Adrenal gland (tissue), 12 donors: Measurements from ENCODE around the gene ADAMTS16. TPM values are rescaled to one million over a fixed set of nuclear protein-coding genes. Genes with fewer than 3 reads are reported as not detected.

ENCODE experiments used
- DNase-seq, 7 donors: peaks; one replicate each; pipeline ENCODE4 v3.0.0-alpha.2; 2019 to 2020
- H3K27ac ChIP-seq, 5 donors: fragments of 200-600 bp; sonication (generic) in 4 of 5; 1 replicate in 3 of 5; 2 replicates in 2 of 5; pipeline versions ENCODE4 v1.5.1 to v1.8.0; 2016 to 2020; ENCODE audit warnings: mild to moderate bottlenecking in 1 of 5
- H3K27me3 ChIP-seq: fragments of 200-600 bp; 2 replicates; pipeline ENCODE4 v1.8.0; 2021
- H3K36me3 ChIP-seq, 2 donors: fragments of 200-600 bp; replicated peaks in 1 of 2; 1 replicate in 1 of 2; 2 replicates in 1 of 2; pipeline versions ENCODE4 v1.5.1 to v1.8.0; 2018 to 2022
- H3K4me1 ChIP-seq, 2 donors: fragments of 200-600 bp; replicated peaks in 1 of 2; 1 replicate in 1 of 2; 2 replicates in 1 of 2; pipeline versions ENCODE4 v1.5.1 to v1.8.0; 2018 to 2021
- H3K4me3 ChIP-seq, 4 donors: fragments of 200-600 bp; sonication (generic) in 3 of 4; one replicate each; pipeline ENCODE4 v1.5.1; 2016 to 2018
- H3K9me3 ChIP-seq, 3 donors: fragments of 200-600 bp; sonication (generic) in 1 of 3; replicated peaks in 1 of 3; 1 replicate in 2 of 3; 2 replicates in 1 of 3; pipeline versions ENCODE4 v1.5.1 to v1.8.0; 2016 to 2021
- POLR2A ChIP-seq, 2 donors: fragments of 450-650 bp; IDR thresholded peaks; one replicate each; pipeline ENCODE4 v1.6.1; 2017; ENCODE audit warnings: antibody characterized with exemption in 2 of 2, mild to moderate bottlenecking in 2 of 2, moderate library complexity in 1 of 2
- WGBS, 4 donors: extraction: QIAGEN DNeasy Blood & Tissue Kit in 2 of 4; methylation state at CpG; one replicate each; pipeline versions ENCODE4 v1.1.5 to v1.1.7; 2013 to 2017; 5-methylcytosine and 5-hydroxymethylcytosine counted together
- intact Hi-C, 2 donors: fragments of 100-400 bp; cut with DNase I; formaldehyde crosslinking; loops; one replicate each; pipeline versions ENCODE4 v1.14.1 to v1.15.0; 2022 to 2023
- polyA plus RNA-seq, 3 donors: library from polyadenylated mRNA; stranded (reverse); fragments of 200-250 nt in 2 of 3; fragments of 350-450 nt in 1 of 3; fragmentation: Illumina TruSeq in 1 of 3; extraction: RNeasy Lipid Tissue Mini Kit (QIAGEN cat#74804) in 1 of 3; gene quantifications; one replicate each; pipeline ENCODE4 v1.2.3, GENCODE V29; 2013 to 2014
- total RNA-seq, 9 donors: library from RNA; depleted of rRNA in 4 of 9; stranded (reverse); fragments of >200 nt in 4 of 9; fragments of 120-200 nt in 1 of 9; fragmentation: NEBNext Ultra II Directional in 1 of 9; extraction: Animal tissue kit (Norgen Biotek cat#: 25700) in 1 of 9; gene quantifications; one replicate each; pipeline versions ENCODE4 v1.1.0 to v1.2.4, GENCODE V29; 2013 to 2023
- TF ChIP-seq, protein P1 (sequence below), 6 experiments: fragments of 450-650 bp in 4 of 6; fragments of 200-600 bp in 2 of 6; sonication (generic) in 1 of 6; IDR thresholded peaks; 1 replicate in 5 of 6; 2 replicates in 1 of 6; pipeline versions ENCODE4 v1.5.1 to v1.8.0; 2016 to 2021; ENCODE audit warnings: antibody characterized with exemption in 6 of 6, mild to moderate bottlenecking in 2 of 6, moderate library complexity in 1 of 6
- donor health status: healthy with polysubstance abuse.
- donor health status: Bipolar disorder and iron deficiency.
- donor health status: DM: yes; HTN: yes; CAD: no.
- donor health status: DM: no; HTN: no; CAD: no.
- donor health status: DM: no; HTN: no; CAD: no.
- donor health status: DM: yes; HTN: yes; CAD: no.

The ADAMTS16 gene
- total and polyA plus RNA-seq, 12 donors, result 0.07 to 3.7 (median 0.19) TPM; not detected in 8

- TF ChIP-seq, protein P1, sequence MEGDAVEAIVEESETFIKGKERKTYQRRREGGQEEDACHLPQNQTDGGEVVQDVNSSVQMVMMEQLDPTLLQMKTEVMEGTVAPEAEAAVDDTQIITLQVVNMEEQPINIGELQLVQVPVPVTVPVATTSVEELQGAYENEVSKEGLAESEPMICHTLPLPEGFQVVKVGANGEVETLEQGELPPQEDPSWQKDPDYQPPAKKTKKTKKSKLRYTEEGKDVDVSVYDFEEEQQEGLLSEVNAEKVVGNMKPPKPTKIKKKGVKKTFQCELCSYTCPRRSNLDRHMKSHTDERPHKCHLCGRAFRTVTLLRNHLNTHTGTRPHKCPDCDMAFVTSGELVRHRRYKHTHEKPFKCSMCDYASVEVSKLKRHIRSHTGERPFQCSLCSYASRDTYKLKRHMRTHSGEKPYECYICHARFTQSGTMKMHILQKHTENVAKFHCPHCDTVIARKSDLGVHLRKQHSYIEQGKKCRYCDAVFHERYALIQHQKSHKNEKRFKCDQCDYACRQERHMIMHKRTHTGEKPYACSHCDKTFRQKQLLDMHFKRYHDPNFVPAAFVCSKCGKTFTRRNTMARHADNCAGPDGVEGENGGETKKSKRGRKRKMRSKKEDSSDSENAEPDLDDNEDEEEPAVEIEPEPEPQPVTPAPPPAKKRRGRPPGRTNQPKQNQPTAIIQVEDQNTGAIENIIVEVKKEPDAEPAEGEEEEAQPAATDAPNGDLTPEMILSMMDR (IDR thresholded peaks at IDR 0.05), result no peak
- no peak for TF ChIP-seq POLR2A (IDR thresholded peaks at IDR 0.05)
- no peak for DNase-seq
- 81 to 92% (median 86%) methylated on average over 18 of the region's 18 CpGs for WGBS, 4 donors
- H3K9me3 ChIP-seq, result no peaks in the 10 kb centered on the region
- H3K27me3 ChIP-seq, result no peaks in the 10 kb centered on the region
- no peaks in the 10 kb centered on the region for H3K36me3 ChIP-seq
- H3K4me1 ChIP-seq, result no peaks in the 10 kb centered on the region
- H3K4me3 ChIP-seq, result no peak overlapping the region
- intact Hi-C loops, result no loop called here
- no peak overlapping the region for H3K27ac ChIP-seq
These were observed 178.5 kb downstream of the ADAMTS16 start for GRCh38 chr5:5318426-5319190.

- WGBS, 4 donors, result 86 to 89% (median 88%) methylated on average over 15 of the region's 15 CpGs
- no peak overlapping the region for H3K4me3 ChIP-seq
- no peak overlapping the region for H3K27ac ChIP-seq
- DNase-seq, result no peak
- no peaks in the 10 kb centered on the region for H3K36me3 ChIP-seq
- H3K27me3 ChIP-seq, result no peaks in the 10 kb centered on the region
- TF ChIP-seq POLR2A (IDR thresholded peaks at IDR 0.05), result no peak
- TF ChIP-seq, protein P1 (IDR thresholded peaks at IDR 0.05), result no peak
- no peaks in the 10 kb centered on the region for H3K9me3 ChIP-seq
- intact Hi-C loops, result no loop called here
- no peaks in the 10 kb centered on the region for H3K4me1 ChIP-seq
These were observed 180.1 kb downstream of the ADAMTS16 start for GRCh38 chr5:5320062-5320805.

- no peaks in the 10 kb centered on the region for H3K36me3 ChIP-seq
- WGBS, 4 donors, result 88 to 94% (median 91%) methylated on average over 2 of the region's 2 CpGs
- no peaks in the 10 kb centered on the region for H3K4me1 ChIP-seq
- H3K27me3 ChIP-seq, result no peaks in the 10 kb centered on the region
- intact Hi-C loops, result no loop called here
- H3K4me3 ChIP-seq, result no peak overlapping the region
- no peak overlapping the region for H3K27ac ChIP-seq
- no peaks in the 10 kb centered on the region for H3K9me3 ChIP-seq
- TF ChIP-seq POLR2A (IDR thresholded peaks at IDR 0.05), result no peak
- TF ChIP-seq, protein P1 (IDR thresholded peaks at IDR 0.05), result no peak
- no peak for DNase-seq
These were observed 181.0 kb downstream of the ADAMTS16 start for GRCh38 chr5:5321137-5321536.

GRCh38 chr5:5323551-5323950 is 183.4 kb downstream of the ADAMTS16 start:
- intact Hi-C loops, result no loop called here
- DNase-seq, result no peak
- Histone ChIP-seq H3K27ac (no peak overlapping the region), H3K9me3 (no peaks in the 10 kb centered on the region), H3K36me3 (no peaks in the 10 kb centered on the region), H3K4me1 (no peaks in the 10 kb centered on the region), H3K27me3 (no peaks in the 10 kb centered on the region), H3K4me3 (no peak overlapping the region)
- WGBS, 4 donors, result 92 to 100% (median 98%) methylated on average over 1 to 2 of the region's 2 CpGs
- TF ChIP-seq, protein P1 (IDR thresholded peaks at IDR 0.05), result no peak
- no peak for TF ChIP-seq POLR2A (IDR thresholded peaks at IDR 0.05)
